GM20000 (cell line): ENCODE data around the gene ICA1.

ENCODE experiments used
- DNase-seq: peaks from one replicate; pipeline ENCODE4 v3.0.0; 2012; ENCODE audit warnings: low spot score
- TF ChIP-seq, protein P1 (sequence below): IDR thresholded peaks from 2 replicates; pipeline ENCODE4 v1.5.1; 2012; ENCODE audit warnings: mild to moderate bottlenecking, control low read depth; ENCODE audit errors: extremely low read depth, missing control alignments

The ICA1 gene

DNA sequence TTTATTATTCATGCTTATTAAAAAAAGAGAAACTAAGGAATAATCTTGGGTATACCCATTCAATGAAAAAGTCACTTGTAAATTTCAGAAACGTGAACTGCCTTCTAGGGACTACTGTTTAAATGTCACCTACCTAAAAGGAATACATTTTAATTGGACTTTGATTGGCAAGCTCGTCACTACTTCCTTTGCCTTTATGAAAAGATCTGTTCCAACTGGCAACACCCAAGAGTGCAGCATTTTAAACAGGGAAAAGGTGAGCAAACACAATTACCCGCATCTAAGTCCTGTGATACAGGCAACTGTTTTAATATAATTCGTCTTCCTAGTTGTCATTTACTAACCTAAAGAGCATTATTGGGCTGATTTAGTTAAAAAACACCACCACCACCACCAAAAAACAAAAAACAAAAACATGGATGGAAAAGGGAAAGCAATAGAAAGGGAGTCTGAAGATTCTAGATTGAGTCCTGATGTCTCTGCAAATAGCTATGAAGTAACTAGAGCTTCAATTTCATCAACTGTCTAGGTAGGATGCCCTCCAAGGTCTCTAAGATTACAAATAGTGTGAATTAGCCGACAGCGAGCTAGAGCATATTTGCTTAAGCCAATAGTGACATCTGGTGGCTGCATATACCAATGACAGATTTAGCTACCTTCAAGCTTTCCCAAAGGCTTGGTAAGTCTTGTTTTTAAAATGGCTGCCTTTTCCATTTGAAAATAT lies 33.8 kb upstream of the ICA1 start:
- DNase-seq = peak; percentile 80
- TF ChIP-seq, protein P1, sequence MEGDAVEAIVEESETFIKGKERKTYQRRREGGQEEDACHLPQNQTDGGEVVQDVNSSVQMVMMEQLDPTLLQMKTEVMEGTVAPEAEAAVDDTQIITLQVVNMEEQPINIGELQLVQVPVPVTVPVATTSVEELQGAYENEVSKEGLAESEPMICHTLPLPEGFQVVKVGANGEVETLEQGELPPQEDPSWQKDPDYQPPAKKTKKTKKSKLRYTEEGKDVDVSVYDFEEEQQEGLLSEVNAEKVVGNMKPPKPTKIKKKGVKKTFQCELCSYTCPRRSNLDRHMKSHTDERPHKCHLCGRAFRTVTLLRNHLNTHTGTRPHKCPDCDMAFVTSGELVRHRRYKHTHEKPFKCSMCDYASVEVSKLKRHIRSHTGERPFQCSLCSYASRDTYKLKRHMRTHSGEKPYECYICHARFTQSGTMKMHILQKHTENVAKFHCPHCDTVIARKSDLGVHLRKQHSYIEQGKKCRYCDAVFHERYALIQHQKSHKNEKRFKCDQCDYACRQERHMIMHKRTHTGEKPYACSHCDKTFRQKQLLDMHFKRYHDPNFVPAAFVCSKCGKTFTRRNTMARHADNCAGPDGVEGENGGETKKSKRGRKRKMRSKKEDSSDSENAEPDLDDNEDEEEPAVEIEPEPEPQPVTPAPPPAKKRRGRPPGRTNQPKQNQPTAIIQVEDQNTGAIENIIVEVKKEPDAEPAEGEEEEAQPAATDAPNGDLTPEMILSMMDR = peak; percentile 59

DNA sequence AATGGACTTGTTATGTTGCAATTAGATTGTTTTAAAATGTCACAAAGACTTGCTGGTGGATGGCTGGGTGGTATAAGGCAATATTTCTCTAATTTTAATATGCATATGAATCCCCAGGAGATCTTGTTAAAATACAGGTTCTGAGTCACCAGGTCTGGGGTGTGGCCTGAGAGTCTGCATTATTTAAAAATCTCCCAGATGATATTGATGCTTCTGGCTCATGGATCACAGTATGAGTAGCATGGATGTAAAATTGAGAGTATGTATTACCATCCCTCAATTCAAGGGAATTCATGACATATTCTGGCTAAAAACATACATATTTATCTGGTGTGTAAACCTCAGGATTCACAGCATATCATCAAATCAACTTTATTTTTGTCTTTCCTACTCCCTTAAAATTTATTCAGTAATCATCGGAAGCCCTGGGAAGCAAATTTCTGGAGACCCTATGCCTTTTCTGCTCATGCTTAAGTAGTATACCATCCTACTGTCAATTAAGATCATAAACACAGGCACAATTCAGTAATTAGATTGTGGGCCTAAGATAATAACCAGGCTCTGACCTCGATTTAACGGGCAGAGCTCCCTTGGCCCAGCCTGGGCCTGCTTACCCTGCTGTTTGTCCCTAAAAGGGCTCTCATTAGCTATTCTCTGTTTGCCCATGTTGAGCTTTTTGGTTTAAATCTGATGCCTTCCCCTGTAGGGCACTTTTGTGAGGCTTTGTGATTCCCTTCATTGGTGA lies 29.6 kb upstream of the ICA1 start:
- DNase-seq = no peak
- TF ChIP-seq, protein P1 = no peak

GRCh38 chr7:8290645-8291308 lies 28.8 kb upstream of the ICA1 start:
- TF ChIP-seq, protein P1 = no peak
- no peak for DNase-seq

- DNase-seq = no peak
- TF ChIP-seq, protein P1 = no peak
Observed at GRCh38 chr7:8286118-8286517, 24.2 kb upstream of the ICA1 start.

- TF ChIP-seq, protein P1 = no peak
- no peak for DNase-seq
Observed at GRCh38 chr7:8285155-8285554, 23.2 kb upstream of the ICA1 start.

DNA sequence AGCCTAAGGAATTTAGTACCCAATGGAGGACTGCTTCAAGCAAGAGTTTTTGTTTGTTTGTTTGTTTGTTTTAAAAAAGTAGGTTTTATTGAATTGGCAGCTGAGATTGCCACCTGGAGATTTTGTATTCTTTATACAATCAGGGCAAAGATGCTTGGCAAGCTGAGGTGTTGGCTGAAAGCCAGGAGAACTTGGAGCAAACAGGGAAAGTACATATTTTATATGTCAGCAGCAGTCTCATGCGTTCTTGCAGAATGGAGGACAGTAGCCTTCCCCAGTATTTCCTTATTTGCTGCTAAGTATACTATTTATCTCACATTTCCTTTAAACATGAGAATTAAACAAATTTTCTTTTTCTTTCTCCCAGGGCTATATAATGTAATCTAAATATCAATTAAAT lies 22.6 kb upstream of the ICA1 start:
- TF ChIP-seq, protein P1 = no peak
- DNase-seq = no peak

- DNase-seq = no peak
- TF ChIP-seq, protein P1 = no peak
Observed at GRCh38 chr7:8283968-8284367, 22.0 kb upstream of the ICA1 start.
